NOMO-1 treated with dmso at 0.1 percent for 144 hours (cell line): ENCODE measurements around the gene KLHL17.

Experiments
- DNase-seq: peaks from one replicate; lab custom pipeline; 2025; ENCODE audit not compliant: unreplicated experiment; lab: John Stamatoyannopoulos, UW

Gene KLHL17

DNA sequence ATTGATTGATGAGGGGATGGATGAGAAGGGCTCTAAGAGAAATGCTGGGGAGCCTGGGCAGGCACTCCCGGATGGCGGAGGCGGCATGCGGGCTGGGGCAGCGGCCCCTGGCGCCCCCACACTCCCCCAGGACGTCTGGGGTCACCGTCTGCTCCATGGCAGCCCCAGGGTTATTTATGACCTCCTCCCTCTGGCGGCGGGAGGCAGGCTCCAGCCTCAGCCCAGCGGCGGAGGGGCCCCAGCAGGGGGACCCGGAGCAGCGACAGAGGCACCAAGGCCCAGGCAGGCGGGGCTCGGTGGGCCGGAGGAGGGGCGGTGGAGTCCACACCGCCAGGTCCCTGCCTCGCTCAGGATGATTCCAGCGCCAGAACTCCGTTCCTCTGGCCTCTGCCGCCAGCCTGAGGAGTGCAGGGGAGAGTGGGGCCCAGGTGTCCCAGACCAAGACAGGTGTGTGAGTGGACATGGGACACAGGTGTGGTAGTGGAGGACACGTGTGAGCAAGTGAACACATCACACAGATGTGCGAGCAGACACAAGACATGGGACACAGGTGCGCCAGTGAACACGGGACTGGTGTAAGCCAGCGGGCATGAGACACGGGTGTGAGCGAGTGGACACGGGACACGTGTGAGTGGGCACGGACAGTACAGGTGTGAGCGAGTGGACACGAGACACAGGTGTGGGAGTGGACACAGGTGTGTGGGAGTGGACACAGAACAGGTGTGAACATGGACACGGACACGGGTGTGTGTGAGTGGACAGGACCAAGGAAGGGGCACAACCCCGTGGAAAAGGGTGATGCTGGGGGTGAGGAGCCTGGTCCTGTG lies 39.2 kb upstream of the KLHL17 start:
- DNase-seq: peak; percentile 70

DNA sequence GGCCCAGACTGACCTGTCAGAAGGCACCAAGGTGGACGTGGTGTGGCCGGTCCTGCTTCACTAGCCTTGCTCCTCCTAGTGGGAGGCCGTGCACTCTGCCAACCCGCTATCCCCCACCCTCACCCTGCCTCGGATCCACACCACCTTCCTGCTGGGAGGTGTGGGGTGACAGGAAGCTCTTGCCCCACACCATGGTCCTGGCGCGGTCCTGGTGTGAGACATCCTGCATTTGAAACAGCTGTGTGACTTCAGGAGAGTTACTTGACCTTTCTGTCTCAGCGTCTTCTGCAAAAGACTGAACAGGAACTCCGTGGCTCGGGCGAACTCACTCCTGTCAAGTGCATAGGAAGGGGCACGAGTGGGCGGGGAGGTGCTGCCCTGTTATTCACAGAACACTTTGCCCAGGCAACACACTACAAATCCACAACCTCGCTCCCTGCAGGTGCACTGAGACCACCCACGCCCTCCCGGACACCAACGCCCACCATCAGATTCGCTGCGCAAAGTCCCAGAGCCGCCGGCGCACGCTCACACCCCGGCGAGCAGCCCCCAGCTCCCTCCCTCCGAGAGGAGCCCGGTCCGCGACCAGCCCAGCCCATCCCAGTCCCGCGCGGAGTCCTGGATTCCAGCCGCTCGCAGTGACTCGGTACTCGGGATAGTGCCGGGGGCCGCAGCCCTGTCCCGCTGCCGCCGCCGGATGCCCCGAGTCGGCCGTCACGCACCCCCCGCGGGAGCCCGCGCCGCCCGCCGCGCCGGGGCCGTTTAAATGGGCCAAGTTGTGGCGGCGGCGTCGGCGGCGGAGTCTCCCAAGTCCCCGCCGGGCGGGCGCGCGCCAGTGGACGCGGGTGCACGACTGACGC lies 37.0 kb upstream of the KLHL17 start, which contains the start of gene SAMD11:
Gene SAMD11, plus strand, starts transcription at position 793 of the 860 bp plus-strand sequence. CDS start 509 bp downstream, outside the sequence.
- DNase-seq: peak; percentile 32

DNA sequence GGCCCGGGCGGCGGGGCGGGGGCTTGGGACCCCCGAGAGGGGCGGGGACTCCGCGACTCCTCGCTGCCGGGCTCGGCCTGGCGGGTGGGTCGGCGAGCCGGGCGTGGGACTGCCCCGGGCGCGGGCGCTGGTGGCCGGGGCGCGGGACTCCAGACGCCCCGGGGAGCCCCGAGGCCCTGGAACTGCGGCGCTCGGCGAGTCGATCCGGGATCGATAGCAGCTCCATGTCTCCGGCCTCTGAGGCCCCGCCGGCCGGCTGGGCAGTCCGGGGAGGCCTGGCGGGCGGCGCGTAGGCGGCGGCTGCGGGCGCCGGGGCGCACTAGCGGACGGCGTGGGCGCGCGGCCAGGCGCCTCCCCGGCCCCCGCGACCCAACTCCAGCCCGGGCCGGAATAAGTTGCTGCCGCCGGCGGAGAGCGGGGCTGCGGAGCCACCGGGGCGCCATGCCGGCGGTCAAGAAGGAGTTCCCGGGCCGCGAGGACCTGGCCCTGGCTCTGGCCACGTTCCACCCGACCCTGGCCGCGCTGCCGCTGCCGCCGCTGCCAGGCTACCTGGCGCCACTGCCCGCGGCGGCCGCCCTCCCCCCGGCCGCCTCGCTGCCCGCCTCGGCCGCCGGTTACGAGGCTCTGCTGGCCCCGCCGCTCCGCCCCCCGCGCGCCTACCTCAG lies 36.3 kb upstream of the KLHL17 start:
- no peak for DNase-seq

- no peak for DNase-seq
These were observed 35.5 kb upstream of the KLHL17 start for GRCh38 chr1:924656-925560.

GRCh38 chr1:925561-926421 lies 34.6 kb upstream of the KLHL17 start:
- no peak for DNase-seq

- no peak for DNase-seq
These were observed 33.1 kb upstream of the KLHL17 start for GRCh38 chr1:927234-927633.

- DNase-seq: no peak
These were observed 32.6 kb upstream of the KLHL17 start for GRCh38 chr1:927748-928147.

DNA sequence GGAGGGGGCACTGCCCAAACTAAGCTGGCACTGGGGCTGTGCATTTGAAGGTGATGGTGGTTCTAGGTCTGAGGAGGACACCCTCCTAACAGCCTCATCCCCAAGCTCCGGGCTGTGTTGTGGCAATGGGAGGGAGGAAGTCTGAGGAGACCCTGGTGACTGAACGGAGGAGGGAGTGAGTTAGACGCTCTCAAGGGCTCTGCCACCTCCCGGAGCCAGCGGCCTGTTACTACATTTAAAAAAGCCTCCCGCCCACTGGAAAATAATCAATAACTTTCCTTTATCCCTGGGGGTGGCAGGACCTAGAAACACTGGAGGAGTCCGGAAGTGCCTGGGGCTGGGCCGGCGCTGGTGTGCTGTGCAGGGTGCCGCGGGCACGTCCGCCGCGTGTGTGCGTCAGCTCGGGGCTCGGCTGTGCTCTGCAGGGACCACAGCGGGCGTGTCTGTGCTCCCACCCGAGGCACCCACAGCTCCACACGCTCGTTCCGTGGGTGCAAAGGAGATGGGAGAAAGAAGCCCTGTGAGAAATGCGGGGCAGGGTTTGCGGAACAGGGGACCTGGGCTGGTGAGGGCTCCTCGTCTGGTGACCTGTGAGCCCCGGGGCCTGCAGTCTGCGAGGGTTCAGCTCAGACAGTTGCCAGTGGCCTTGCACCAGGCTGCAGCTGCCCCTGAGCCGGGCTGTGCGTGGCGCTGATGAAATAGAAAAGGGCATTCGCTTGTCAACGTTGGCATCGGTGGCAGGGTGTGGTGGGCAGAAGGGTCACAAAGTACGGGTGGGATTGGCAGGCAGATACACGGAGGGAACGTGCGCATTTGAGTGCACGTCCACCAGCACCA lies 31.3 kb upstream of the KLHL17 start:
- DNase-seq: no peak

GRCh38 chr1:929712-930632 lies 30.4 kb upstream of the KLHL17 start:
- no peak for DNase-seq

DNA sequence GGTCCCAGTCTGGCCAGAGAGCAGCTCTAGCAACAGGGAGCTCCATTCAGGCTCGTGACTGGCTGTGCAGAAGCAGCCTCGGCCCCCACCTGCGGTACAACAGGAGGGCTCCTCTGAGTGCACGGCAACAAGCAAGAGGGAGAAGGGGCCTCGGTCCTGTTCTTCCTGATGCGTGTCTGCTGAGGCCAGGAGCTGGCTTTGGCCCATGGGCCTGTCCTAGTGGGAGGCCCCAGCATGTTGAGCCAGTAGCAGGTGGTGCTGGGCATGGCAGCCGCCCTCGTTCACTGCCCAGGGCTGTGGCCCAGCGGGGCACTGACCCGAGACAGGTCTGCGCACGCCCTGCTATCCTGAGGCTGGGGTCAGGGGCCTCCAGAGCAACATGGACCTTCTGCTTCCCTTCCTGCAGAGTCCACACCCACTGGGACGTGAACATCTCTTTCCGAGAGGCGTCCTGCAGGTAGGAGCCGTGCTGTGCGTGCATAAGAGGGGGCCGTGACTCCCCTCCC lies 29.7 kb upstream of the KLHL17 start:
- DNase-seq: no peak

- DNase-seq: no peak
These were observed 28.8 kb upstream of the KLHL17 start for GRCh38 chr1:931380-932172.

GRCh38 chr1:932173-932510 lies 28.2 kb upstream of the KLHL17 start:
- DNase-seq: no peak

GRCh38 chr1:932776-933602 lies 27.4 kb upstream of the KLHL17 start:
- DNase-seq: no peak

GRCh38 chr1:933603-933940 lies 26.8 kb upstream of the KLHL17 start:
- no peak for DNase-seq

DNA sequence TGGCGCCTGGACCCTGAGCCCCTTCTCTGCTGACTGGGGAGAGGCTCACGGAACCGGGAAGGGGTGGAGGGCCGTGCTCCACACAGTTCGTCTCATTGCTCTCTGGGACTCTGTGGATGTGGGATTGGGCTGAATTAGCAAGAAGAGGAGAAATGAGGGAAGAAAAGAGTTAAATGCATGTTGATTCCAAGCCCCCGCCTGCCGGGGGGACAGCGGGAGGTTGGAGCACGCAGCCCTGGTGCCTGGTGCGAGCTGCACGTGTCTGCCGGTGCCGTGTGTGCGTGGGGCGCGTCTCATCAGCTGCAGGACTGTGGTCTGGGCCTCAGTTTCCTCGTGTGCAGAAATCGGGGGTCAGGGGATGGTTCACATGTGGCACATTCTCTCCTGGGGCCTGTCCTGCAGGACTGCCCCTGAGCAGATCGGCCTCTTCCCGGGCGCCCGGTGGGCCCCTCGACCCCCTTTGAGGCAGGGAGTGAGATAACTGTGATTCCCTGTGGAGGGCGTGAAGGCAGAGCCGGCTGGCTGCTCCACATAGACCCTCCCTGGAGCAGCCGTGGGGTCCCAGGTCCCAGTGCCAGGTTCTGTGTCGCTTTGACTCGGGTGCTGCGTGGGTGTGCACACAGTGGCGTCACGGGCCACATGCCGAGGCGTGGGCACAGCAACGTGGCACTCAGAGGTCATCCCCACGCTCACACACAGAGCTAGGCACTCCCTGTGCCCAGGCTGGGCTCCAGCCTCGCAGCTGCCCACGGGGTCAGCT lies 25.2 kb upstream of the KLHL17 start:
- DNase-seq: no peak
